Lower leg skin (tissue), 3 donors: ENCODE results near the gene BBLN.

Source experiments
- CTCF ChIP-seq, 3 donors: fragments of 450-650 bp; IDR thresholded peaks; one replicate each; pipeline ENCODE4 v1.5.1; 2016; ENCODE audit warnings: antibody characterized with exemption in 3 of 3, mild to moderate bottlenecking in 3 of 3, moderate library complexity in 2 of 3
- POLR2A ChIP-seq, 2 donors: fragments of 450-650 bp; IDR thresholded peaks; one replicate each; pipeline ENCODE4 v1.6.1; 2016 to 2017; ENCODE audit warnings: antibody characterized with exemption in 2 of 2, mild to moderate bottlenecking in 1 of 2, moderate library complexity in 1 of 2

GRCh38 chr9:128201441-128202369 lies 41.6 kb downstream of the BBLN start:
- TF ChIP-seq CTCF (IDR thresholded peaks at IDR 0.05) (no peak), POLR2A (IDR thresholded peaks at IDR 0.05) (no peak)
